ENCODE data around the gene POLR1G.
A peak's percentile ranks its signal among the peaks of the same experiment; 100 is the strongest.

DNA sequence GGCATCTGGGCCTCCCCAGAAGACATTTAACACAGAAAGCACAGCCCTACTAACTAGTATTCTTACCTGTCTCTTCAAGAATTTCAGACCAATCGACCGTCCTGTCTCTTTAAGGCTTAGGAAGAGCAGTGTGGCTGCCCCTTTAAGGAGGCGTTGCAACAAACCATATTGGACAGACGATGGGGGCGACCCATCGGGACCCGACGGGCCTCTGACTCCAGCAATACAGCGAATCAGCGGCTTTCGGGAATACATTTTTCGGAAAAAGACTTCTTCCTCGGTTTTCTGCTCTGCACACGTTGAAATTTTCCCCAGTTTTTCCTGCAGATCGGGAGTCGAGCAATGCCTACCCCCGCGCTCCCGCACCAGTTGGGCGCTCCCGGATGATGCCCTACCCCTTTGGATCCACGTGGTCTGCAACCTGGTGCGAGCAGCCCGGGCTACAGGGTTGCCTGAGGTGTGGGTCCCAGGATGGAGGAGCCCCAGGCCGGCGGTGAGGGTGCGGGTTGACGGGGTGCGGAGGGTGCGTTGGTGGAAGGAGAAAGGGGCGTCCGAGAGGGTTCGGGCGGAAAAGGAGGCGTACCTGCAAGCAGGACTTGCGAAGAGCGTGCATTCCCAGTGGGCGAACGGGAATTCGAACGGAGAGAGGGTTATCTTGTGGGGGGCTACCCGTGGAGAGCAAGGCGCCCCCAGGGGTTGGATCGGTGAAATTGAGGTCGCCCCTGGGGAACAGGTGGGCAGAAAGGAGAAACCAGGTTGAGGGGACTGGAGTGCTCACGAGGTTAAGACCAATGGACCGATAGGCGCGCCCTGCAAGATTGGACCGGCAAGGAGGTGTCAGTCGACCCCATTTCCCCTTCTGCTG, at the start of gene POLR1G:
- TF ChIP-seq CTCF (IDR thresholded peaks at IDR 0.05; ENCODE audit: low read depth, low read length, poor library complexity, severe bottlenecking) (peak; percentile 22), EZH2phosphoT487 (IDR thresholded peaks at IDR 0.05; ENCODE audit: borderline replicate concordance, low read length) (no peak)
